GM12878 (cell line): ENCODE measurements around the gene PMM2. TPM values are rescaled to one million over a fixed set of nuclear protein-coding genes. Genes with fewer than 3 reads are reported as not detected.
A peak's percentile ranks its signal among the peaks of the same experiment; 100 is the strongest.

Experiments used
- BHLHE40 ChIP-seq, 2 experiments: fragments of 450-650 bp in 1 of 2; IDR thresholded peaks; 2 replicates each; pipeline ENCODE4 v1.6.1; 2011 to 2017; ENCODE audit warnings: low read depth in 2 of 2, borderline replicate concordance in 1 of 2, improper control_type of control experiment in 1 of 2, low read length in 1 of 2, mild to moderate bottlenecking in 1 of 2
- DPF2 ChIP-seq: fragments of 450-650 bp; IDR thresholded peaks from 2 replicates; pipeline ENCODE4 v1.6.1; 2017; ENCODE audit warnings: mild to moderate bottlenecking
- HDAC2 ChIP-seq: fragments of 200-600 bp; sonication (generic); IDR thresholded peaks from 2 replicates; pipeline ENCODE4 v1.6.1; 2017
- HDAC6 ChIP-seq: fragments of 200-600 bp; sonication (generic); IDR thresholded peaks from one replicate; pipeline ENCODE4 v1.8.0; 2017; ENCODE audit warnings: antibody characterized with exemption; ENCODE audit not compliant: unreplicated experiment
- IKZF2 ChIP-seq, 2 experiments: fragments of 450-650 bp; IDR thresholded peaks; 2 replicates each; pipeline ENCODE4 v1.6.1; 2017; ENCODE audit warnings: mild to moderate bottlenecking in 2 of 2, moderate library complexity in 2 of 2
- MTA3 ChIP-seq: IDR thresholded peaks from 2 replicates; pipeline ENCODE4 v1.6.1; 2012; ENCODE audit warnings: low read length, inconsistent platforms, borderline replicate concordance
- NFYA ChIP-seq: IDR thresholded peaks from 2 replicates; pipeline ENCODE4 v1.6.1; 2011; ENCODE audit warnings: low read depth, mild to moderate bottlenecking, low read length, improper control_type of control experiment, borderline replicate concordance
- NR2C2 ChIP-seq: IDR thresholded peaks from 2 replicates; pipeline ENCODE4 v1.6.1; 2011; ENCODE audit warnings: borderline replicate concordance, low read depth; ENCODE audit not compliant: control insufficient read depth, insufficient read length
- PAX5 ChIP-seq: IDR thresholded peaks from 2 replicates; pipeline ENCODE4 v1.6.1; 2011; ENCODE audit warnings: low read depth, low read length, borderline replicate concordance
- POLR2A ChIP-seq: IDR thresholded peaks from 2 replicates; pipeline ENCODE4 v1.6.1; 2011; ENCODE audit warnings: low read depth, mild to moderate bottlenecking, low read length
- RBBP5 ChIP-seq: fragments of 200-600 bp; sonication (generic); conservative IDR thresholded peaks from 2 replicates; pipeline ENCODE4 v1.6.1; 2016
- SIN3A ChIP-seq: IDR thresholded peaks from 2 replicates; pipeline ENCODE4 v1.6.1; 2012; ENCODE audit warnings: low read depth, low read length, improper control_type of control experiment
- SUPT20H ChIP-seq: IDR thresholded peaks from 2 replicates; pipeline ENCODE4 v1.6.1; 2011; ENCODE audit warnings: low read depth, mild to moderate bottlenecking, low read length, moderate library complexity, borderline replicate concordance; ENCODE audit not compliant: control insufficient read depth
- USF2 ChIP-seq: IDR thresholded peaks from 2 replicates; pipeline ENCODE4 v1.6.1; 2011; ENCODE audit warnings: low read depth, low read length, improper control_type of control experiment, borderline replicate concordance
- WRNIP1 ChIP-seq: IDR thresholded peaks from 2 replicates; pipeline ENCODE4 v1.6.1; 2011; ENCODE audit warnings: low read depth, low read length, improper control_type of control experiment, borderline replicate concordance
- ZBTB40 ChIP-seq: fragments of 450-650 bp; IDR thresholded peaks from 2 replicates; pipeline ENCODE4 v1.6.1; 2016; ENCODE audit warnings: mild to moderate bottlenecking, moderate library complexity, borderline replicate concordance
- ZZZ3 ChIP-seq: IDR thresholded peaks from 2 replicates; pipeline ENCODE4 v1.6.1; 2011; ENCODE audit warnings: low read depth; ENCODE audit not compliant: control insufficient read depth, insufficient read length
- polyA plus RNA-seq, 11 experiments: library from polyadenylated mRNA; depleted of rRNA in 4 of 11; unstranded in 6 of 11; stranded (reverse) in 5 of 11; fragments of >200 nt; fragmentation: Nextera tagmentation in 4 of 11; fragmentation: Illumina TruSeq in 1 of 11; extraction: Ambion mirVana in 4 of 11; extraction: Trizol in 1 of 11; gene quantifications; 1 replicate in 1 of 11; 2 replicates in 10 of 11; pipeline versions ENCODE4 v1.2.1 to v1.2.3, GENCODE V29; 2011 to 2016; ENCODE audit warnings: inconsistent platforms in 2 of 11, missing spikeins in 2 of 11, low read depth in 1 of 11
- total RNA-seq, 4 experiments: library from RNA; depleted of rRNA in 3 of 4; stranded (reverse); fragments of >200 nt in 3 of 4; fragmentation: Illumina TruSeq in 1 of 4; extraction: Trizol in 1 of 4; gene quantifications; 2 replicates each; pipeline versions ENCODE4 v1.2.1 to v1.2.3, GENCODE V29; 2013 to 2021
- TF ChIP-seq, protein P1 (sequence below): fragments of 450-650 bp; conservative IDR thresholded peaks from 2 replicates; pipeline ENCODE4 v1.6.1; 2017; ENCODE audit warnings: mild to moderate bottlenecking, moderate library complexity
- TF ChIP-seq, protein P2 (sequence below): fragments of 450-650 bp; IDR thresholded peaks from 2 replicates; pipeline ENCODE4 v1.6.1; 2017; ENCODE audit warnings: mild to moderate bottlenecking, moderate library complexity

Gene PMM2
- total and polyA plus RNA-seq, 10 of the 15 experiments (the other 5 are each of a cell fraction or from before 2014, with no cell fraction given) = 22.6 to 69.4 (median 52.3) TPM

GRCh38 chr16:8818504-8819270 is 21.0 kb downstream of the PMM2 start (continued):
- no peak for TF ChIP-seq ZBTB40
- TF ChIP-seq MTA3 = no peak
- no peak for TF ChIP-seq NFYA
- no peak for TF ChIP-seq RBBP5
- TF ChIP-seq DPF2 = peak; percentile 77; the same call in 1 of the 2 replicates
- peak; percentile 32 to 58; a peak in 2 of 4 replicates for TF ChIP-seq BHLHE40 (IDR thresholded peaks at IDR 0.05; ENCODE audit: borderline replicate concordance in 1 of 2, low read depth in 2 of 2, low read length in 1 of 2)
- no peak for TF ChIP-seq POLR2A
- no peak for TF ChIP-seq HDAC2
- TF ChIP-seq, protein P1, sequence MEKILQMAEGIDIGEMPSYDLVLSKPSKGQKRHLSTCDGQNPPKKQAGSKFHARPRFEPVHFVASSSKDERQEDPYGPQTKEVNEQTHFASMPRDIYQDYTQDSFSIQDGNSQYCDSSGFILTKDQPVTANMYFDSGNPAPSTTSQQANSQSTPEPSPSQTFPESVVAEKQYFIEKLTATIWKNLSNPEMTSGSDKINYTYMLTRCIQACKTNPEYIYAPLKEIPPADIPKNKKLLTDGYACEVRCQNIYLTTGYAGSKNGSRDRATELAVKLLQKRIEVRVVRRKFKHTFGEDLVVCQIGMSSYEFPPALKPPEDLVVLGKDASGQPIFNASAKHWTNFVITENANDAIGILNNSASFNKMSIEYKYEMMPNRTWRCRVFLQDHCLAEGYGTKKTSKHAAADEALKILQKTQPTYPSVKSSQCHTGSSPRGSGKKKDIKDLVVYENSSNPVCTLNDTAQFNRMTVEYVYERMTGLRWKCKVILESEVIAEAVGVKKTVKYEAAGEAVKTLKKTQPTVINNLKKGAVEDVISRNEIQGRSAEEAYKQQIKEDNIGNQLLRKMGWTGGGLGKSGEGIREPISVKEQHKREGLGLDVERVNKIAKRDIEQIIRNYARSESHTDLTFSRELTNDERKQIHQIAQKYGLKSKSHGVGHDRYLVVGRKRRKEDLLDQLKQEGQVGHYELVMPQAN = no peak
- TF ChIP-seq PAX5 = peak; percentile 71
- no peak for TF ChIP-seq HDAC6
- no peak for TF ChIP-seq SUPT20H
- TF ChIP-seq USF2 = peak; percentile 13; the same call in 1 of the 2 replicates
- TF ChIP-seq WRNIP1 = no peak
- peak; percentile 48; the same call in 1 of the 2 replicates for TF ChIP-seq SIN3A
- no peak for TF ChIP-seq ZZZ3
- no peak for TF ChIP-seq NR2C2
- peak in 1 of 2 experiments; percentile 44; a peak in 1 of 4 replicates for TF ChIP-seq IKZF2 (IDR thresholded peaks at IDR 0.05)
- TF ChIP-seq, protein P2, sequence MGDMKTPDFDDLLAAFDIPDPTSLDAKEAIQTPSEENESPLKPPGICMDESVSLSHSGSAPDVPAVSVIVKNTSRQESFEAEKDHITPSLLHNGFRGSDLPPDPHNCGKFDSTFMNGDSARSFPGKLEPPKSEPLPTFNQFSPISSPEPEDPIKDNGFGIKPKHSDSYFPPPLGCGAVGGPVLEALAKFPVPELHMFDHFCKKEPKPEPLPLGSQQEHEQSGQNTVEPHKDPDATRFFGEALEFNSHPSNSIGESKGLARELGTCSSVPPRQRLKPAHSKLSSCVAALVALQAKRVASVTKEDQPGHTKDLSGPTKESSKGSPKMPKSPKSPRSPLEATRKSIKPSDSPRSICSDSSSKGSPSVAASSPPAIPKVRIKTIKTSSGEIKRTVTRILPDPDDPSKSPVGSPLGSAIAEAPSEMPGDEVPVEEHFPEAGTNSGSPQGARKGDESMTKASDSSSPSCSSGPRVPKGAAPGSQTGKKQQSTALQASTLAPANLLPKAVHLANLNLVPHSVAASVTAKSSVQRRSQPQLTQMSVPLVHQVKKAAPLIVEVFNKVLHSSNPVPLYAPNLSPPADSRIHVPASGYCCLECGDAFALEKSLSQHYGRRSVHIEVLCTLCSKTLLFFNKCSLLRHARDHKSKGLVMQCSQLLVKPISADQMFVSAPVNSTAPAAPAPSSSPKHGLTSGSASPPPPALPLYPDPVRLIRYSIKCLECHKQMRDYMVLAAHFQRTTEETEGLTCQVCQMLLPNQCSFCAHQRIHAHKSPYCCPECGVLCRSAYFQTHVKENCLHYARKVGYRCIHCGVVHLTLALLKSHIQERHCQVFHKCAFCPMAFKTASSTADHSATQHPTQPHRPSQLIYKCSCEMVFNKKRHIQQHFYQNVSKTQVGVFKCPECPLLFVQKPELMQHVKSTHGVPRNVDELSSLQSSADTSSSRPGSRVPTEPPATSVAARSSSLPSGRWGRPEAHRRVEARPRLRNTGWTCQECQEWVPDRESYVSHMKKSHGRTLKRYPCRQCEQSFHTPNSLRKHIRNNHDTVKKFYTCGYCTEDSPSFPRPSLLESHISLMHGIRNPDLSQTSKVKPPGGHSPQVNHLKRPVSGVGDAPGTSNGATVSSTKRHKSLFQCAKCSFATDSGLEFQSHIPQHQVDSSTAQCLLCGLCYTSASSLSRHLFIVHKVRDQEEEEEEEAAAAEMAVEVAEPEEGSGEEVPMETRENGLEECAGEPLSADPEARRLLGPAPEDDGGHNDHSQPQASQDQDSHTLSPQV = 0 out of 2 replicates have a peak, but pooled peaks have one; percentile 10
